Right lobe of liver (tissue), 6 donors: ENCODE data around the gene KANK3. TPM values are rescaled to one million over a fixed set of nuclear protein-coding genes. Genes with fewer than 3 reads are reported as not detected.
A peak's percentile ranks its signal among the peaks of the same experiment; 100 is the strongest.

Experiments
- ATAC-seq, 4 donors: fragments of 200-7000 bp; cut with Tn5 transposase; one replicate each; pipeline ENCODE4 v1.9.1; 2020; ENCODE audit warnings: mild to moderate bottlenecking in 4 of 4, moderate library complexity in 4 of 4
- DNase-seq, 3 donors: peaks; one replicate each; pipeline ENCODE4 v3.0.0-alpha.2; 2020
- H3K27ac ChIP-seq, 3 donors: fragments of 200-600 bp; one replicate each; pipeline ENCODE4 v1.8.0; 2022
- H3K27me3 ChIP-seq, 2 donors: fragments of 200-600 bp; one replicate each; pipeline ENCODE4 v1.8.0; 2022
- H3K36me3 ChIP-seq, 4 donors: fragments of 200-600 bp; sonication (generic) in 1 of 4; one replicate each; pipeline versions ENCODE4 v1.5.1 to v1.8.0; 2017 to 2022; ENCODE audit warnings: control low read depth in 1 of 4
- H3K4me1 ChIP-seq, 4 donors: fragments of 200-600 bp; sonication (generic) in 1 of 4; one replicate each; pipeline versions ENCODE4 v1.5.1 to v1.8.0; 2017 to 2022; ENCODE audit warnings: control low read depth in 1 of 4
- H3K4me3 ChIP-seq, 3 donors: fragments of 200-600 bp; one replicate each; pipeline ENCODE4 v1.8.0; 2022
- H3K9me3 ChIP-seq, 4 donors: fragments of 200-600 bp; sonication (generic) in 1 of 4; one replicate each; pipeline versions ENCODE4 v1.5.1 to v1.8.0; 2017 to 2022; ENCODE audit warnings: control low read depth in 1 of 4
- POLR2A ChIP-seq: fragments of 450-650 bp; IDR thresholded peaks from one replicate; pipeline ENCODE4 v1.6.1; 2017; ENCODE audit warnings: antibody characterized with exemption, mild to moderate bottlenecking
- WGBS: methylation state at CpG from one replicate; pipeline ENCODE4 v1.1.6; 2018; ENCODE audit warnings: low coverage, low lambda C conversion rate; ENCODE audit not compliant: insufficient coverage; ENCODE audit errors: missing lambda C conversion rate; 5-methylcytosine and 5-hydroxymethylcytosine counted together
- intact Hi-C, 2 donors: fragments of 100-400 bp; cut with DNase I; formaldehyde crosslinking; loops; one replicate each; pipeline versions ENCODE4 v1.11.2 to v1.14.1; 2022
- total RNA-seq, 6 experiments: library from RNA; depleted of rRNA in 2 of 6; stranded (reverse); fragments of >200 nt in 2 of 6; fragmentation: NEBNext Ultra II Directional in 3 of 6; extraction: Animal tissue kit (Norgen Biotek cat#: 25700) in 3 of 6; gene quantifications; one replicate each; pipeline versions ENCODE4 v1.1.0 to v1.2.4, GENCODE V29; 2016 to 2023
- TF ChIP-seq, protein P1 (sequence below), 4 donors: fragments of 200-600 bp in 3 of 4; fragments of 450-650 bp in 1 of 4; IDR thresholded peaks; one replicate each; pipeline versions ENCODE4 v1.5.1 to v1.8.0; 2016 to 2022; ENCODE audit warnings: antibody characterized with exemption in 4 of 4, mild to moderate bottlenecking in 2 of 4
- donor health status: DM: no; HTN: yes; CAD: no.
- donor health status: DM: no; HTN: no; CAD: no.
- donor health status: DM: no; HTN: no; CAD: no.
- donor health status: DM: no; HTN: yes; CAD: no.
- donor health status: DM: no; HTN: yes; CAD: no.

KANK3 gene
- total RNA-seq, 6 experiments from 2014 or later, result 2.9 to 6.0 (median 4.2) TPM

DNA sequence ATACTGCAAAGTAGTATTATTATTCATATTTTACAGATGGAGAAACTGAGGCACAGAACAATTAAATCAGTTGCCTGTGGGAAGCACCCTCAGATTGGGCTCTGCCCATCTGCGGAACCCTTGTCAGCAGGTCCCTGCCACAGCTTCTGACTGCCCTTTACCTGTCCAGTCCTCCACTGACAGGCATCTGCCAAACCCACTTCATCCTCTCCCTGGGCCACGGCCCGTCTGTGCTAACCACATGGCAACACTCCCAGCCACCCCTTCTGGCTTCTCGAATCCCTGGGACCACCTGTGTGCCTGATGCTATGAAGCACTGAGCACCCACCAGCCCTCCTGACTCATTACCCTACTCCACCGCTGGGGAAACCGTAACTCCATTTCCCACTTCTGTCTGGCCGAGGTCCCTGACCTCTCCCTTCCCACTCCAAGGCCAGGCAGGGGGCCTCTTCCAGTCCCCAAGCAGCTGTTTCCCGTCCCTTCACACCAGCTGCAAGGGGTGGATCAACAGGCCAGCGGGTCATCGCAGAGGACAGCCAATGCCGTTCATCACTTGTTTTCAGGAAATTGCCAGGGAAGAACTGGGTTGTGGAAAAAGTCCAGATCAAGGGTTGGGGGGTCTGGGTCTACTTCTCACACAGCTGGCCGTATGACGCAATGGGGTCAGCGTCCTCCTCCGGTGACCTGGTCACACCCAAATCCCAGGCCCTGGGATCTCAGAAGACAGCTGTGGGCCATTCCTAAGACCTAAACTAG is 2.5 kb downstream of the KANK3 start:
- 19% methylated on average over 15 of the region's 15 CpGs for WGBS
- Histone ChIP-seq H3K27ac (peak overlapping the region in 2 of 3 donors; percentile 16 to 18), H3K4me1 (peaks cover 0 to 9% (median 0%) of the 10 kb centered on the region in 4 donors), H3K4me3 (no peak overlapping the region), H3K9me3 (no peaks in the 10 kb centered on the region), H3K27me3 (no peaks in the 10 kb centered on the region), H3K36me3 (no peaks in the 10 kb centered on the region)
- peak; percentile 61 to 73 (median 64) for DNase-seq
- TF ChIP-seq, protein P1, sequence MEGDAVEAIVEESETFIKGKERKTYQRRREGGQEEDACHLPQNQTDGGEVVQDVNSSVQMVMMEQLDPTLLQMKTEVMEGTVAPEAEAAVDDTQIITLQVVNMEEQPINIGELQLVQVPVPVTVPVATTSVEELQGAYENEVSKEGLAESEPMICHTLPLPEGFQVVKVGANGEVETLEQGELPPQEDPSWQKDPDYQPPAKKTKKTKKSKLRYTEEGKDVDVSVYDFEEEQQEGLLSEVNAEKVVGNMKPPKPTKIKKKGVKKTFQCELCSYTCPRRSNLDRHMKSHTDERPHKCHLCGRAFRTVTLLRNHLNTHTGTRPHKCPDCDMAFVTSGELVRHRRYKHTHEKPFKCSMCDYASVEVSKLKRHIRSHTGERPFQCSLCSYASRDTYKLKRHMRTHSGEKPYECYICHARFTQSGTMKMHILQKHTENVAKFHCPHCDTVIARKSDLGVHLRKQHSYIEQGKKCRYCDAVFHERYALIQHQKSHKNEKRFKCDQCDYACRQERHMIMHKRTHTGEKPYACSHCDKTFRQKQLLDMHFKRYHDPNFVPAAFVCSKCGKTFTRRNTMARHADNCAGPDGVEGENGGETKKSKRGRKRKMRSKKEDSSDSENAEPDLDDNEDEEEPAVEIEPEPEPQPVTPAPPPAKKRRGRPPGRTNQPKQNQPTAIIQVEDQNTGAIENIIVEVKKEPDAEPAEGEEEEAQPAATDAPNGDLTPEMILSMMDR (IDR thresholded peaks at IDR 0.05), result peak in 1 of 4 donors; percentile 22
- TF ChIP-seq POLR2A, result no peak
- ATAC-seq, result peak; percentile 34 to 60 (median 46)
- intact Hi-C loops, result no loop called here

DNA sequence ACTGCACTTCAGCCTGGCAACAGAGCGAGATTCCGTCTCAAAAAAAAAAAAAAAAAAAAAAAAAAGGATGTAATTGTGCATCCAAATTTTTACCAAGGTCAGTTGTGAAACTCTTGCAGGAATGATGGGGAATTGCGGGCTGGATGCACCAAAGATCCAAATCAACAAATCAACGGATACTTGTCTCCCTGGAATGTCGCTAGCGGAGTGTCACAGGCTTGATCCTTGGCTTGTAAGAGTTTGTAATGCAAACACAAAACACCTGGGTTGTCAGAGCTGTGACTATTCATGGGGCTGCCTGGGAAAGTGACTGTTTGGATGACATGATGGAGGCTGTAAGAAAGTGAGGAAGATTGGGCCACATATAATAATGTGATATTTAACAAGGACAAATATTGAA is 4.2 kb downstream of the KANK3 start:
- H3K9me3 ChIP-seq, result no peaks in the 10 kb centered on the region
- peaks cover 0 to 14% (median 3%) of the 10 kb centered on the region in 4 donors for H3K4me1 ChIP-seq
- ATAC-seq (no peak), DNase-seq (no peak)
- TF ChIP-seq, protein P1 (IDR thresholded peaks at IDR 0.05), result no peak
- TF ChIP-seq POLR2A, result no peak
- intact Hi-C loops, result no loop called here
- peaks cover 0 to 9% of the 10 kb centered on the region in 2 donors for H3K27me3 ChIP-seq
- 48% methylated on average over 4 of the region's 6 CpGs for WGBS
- H3K27ac ChIP-seq, result no peak overlapping the region
- no peak overlapping the region for H3K4me3 ChIP-seq
- no peaks in the 10 kb centered on the region for H3K36me3 ChIP-seq

DNA sequence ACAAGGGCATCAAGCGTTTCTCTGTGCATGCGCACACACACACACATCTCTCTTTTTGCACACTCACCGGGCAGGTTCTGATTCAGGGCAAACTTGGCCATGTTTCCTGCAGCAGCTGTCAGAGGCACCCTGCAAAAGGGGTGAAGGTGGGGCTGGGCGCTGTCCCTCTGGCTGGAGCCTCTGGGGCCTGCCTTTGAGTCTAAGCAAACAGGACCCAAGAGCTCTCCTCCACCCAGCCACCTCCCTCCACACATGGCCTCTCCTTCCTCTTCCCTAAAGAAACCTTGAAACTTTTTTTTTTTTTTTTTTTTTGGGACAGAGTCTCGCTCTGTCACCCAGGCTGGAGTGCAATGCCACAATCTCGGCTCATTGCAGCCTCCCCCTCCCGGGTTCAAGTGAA is 5.3 kb downstream of the KANK3 start:
- intact Hi-C loops, result no loop called here
- no peak for ATAC-seq
- no peak overlapping the region for H3K4me3 ChIP-seq
- H3K27ac ChIP-seq, result no peak overlapping the region
- H3K4me1 ChIP-seq, result peaks cover 0 to 6% (median 3%) of the 10 kb centered on the region in 4 donors
- H3K9me3 ChIP-seq, result no peaks in the 10 kb centered on the region
- no peak for DNase-seq
- WGBS, result 50% methylated on average over 1 of the region's 7 CpGs
- peaks cover 0 to 18% of the 10 kb centered on the region in 2 donors for H3K27me3 ChIP-seq
- no peak for TF ChIP-seq POLR2A
- TF ChIP-seq, protein P1 (IDR thresholded peaks at IDR 0.05), result no peak
- H3K36me3 ChIP-seq, result no peaks in the 10 kb centered on the region

DNA sequence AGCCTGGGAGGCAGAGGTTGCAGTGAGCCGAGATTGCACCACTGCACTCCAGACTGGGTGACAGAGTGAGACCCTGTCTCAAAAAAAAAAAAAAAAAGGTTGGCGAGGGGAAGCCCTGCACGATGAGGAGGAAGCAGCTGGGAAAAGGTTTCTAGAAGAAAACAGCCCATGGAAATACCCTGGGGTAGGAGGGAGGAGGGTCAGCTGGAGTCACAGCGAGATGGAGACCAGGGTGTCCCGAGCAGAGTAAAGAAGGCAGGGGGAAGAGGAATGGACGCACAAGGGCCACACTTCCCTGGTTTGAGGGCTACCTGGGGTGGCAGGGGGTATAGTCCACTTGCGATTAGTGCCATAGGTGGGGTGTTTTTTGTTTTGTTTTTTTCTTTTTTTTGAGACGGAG is 6.4 kb downstream of the KANK3 start:
- intact Hi-C loops, result no loop called here
- DNase-seq (no peak), ATAC-seq (no peak)
- Histone ChIP-seq H3K4me3 (no peak overlapping the region), H3K27me3 (peaks cover 0 to 18% of the 10 kb centered on the region in 2 donors), H3K4me1 (peaks cover 0 to 5% (median 2%) of the 10 kb centered on the region in 4 donors), H3K9me3 (no peaks in the 10 kb centered on the region), H3K27ac (no peak overlapping the region), H3K36me3 (no peaks in the 10 kb centered on the region)
- no peak for TF ChIP-seq POLR2A
- TF ChIP-seq, protein P1 (IDR thresholded peaks at IDR 0.05), result no peak
- 43% methylated on average over 6 of the region's 8 CpGs for WGBS
